ENCODE results near the gene PRRG4. TPM values are rescaled to one million over a fixed set of nuclear protein-coding genes. Genes with fewer than 3 reads are reported as not detected.

Gene PRRG4
- total and polyA plus RNA-seq, 2 of the 13 experiments (the other 11 are each of a cell fraction or from before 2014, with no cell fraction given), result 0.24 to 0.95 TPM

GRCh38 chr11:32892355-32893092 is 62.8 kb downstream of the PRRG4 start, which contains the start of gene QSER1 (continued):
- TF ChIP-seq ZNF432 (CRISPR knock-in tag; IDR thresholded peaks at IDR 0.05; ENCODE audit: borderline replicate concordance) (no peak), BRD4 (CRISPR knock-in tag; IDR thresholded peaks at IDR 0.05) (no peak), RELA (CRISPR knock-in tag; IDR thresholded peaks at IDR 0.05) (no peak), ZNF512B (CRISPR knock-in tag; IDR thresholded peaks at IDR 0.05; ENCODE audit: borderline replicate concordance) (no peak), RBM39 (IDR thresholded peaks at IDR 0.05; ENCODE audit: low read depth, low read length, poor library complexity, severe bottlenecking) (no peak), SPEN (CRISPR knock-in tag; IDR thresholded peaks at IDR 0.05; ENCODE audit: low read depth) (peak; percentile 56; the same call in 1 of the 2 replicates), YEATS4 (CRISPR knock-in tag; IDR thresholded peaks at IDR 0.05; ENCODE audit: borderline replicate concordance) (peak; percentile 68), HOXD1 (CRISPR knock-in tag; IDR thresholded peaks at IDR 0.05) (no peak), MXD4 (CRISPR knock-in tag; IDR thresholded peaks at IDR 0.05) (no peak; the same call in 1 of the 2 replicates), ZNF142 (CRISPR knock-in tag; IDR thresholded peaks at IDR 0.05) (no peak), ZMAT5 (CRISPR knock-in tag; IDR thresholded peaks at IDR 0.05; ENCODE audit: borderline replicate concordance, low read depth) (no peak), ZSCAN9 (CRISPR knock-in tag; IDR thresholded peaks at IDR 0.05; ENCODE audit: borderline replicate concordance) (no peak), HNF4A (CRISPR knock-in tag; IDR thresholded peaks at IDR 0.05) (no peak), CHCHD3 (CRISPR knock-in tag; IDR thresholded peaks at IDR 0.05) (no peak), SKI (IDR thresholded peaks at IDR 0.05; ENCODE audit: partially characterized antibody) (no peak), PLSCR1 (CRISPR knock-in tag; IDR thresholded peaks at IDR 0.05; ENCODE audit: borderline replicate concordance) (no peak), DMAP1 (CRISPR knock-in tag; IDR thresholded peaks at IDR 0.05) (peak; percentile 41; the same call in 1 of the 2 replicates), BRF2 (CRISPR knock-in tag; IDR thresholded peaks at IDR 0.05) (no peak), ARHGAP35 (CRISPR knock-in tag; IDR thresholded peaks at IDR 0.05; ENCODE audit: borderline replicate concordance) (no peak)
